Breast epithelium (tissue), 3 donors: ENCODE data around the gene KRTAP13-4. TPM values are rescaled to one million over a fixed set of nuclear protein-coding genes. Genes with fewer than 3 reads are reported as not detected.

Source experiments
- total RNA-seq, 3 donors: library from RNA; depleted of rRNA; stranded (reverse); fragments of >200 nt; gene quantifications; one replicate each; pipeline ENCODE4 v1.1.0, GENCODE V29; 2016

Gene KRTAP13-4
- total RNA-seq, 3 donors from 2014 or later = not detected

Other genes starting within 250 kb of the KRTAP13-4 start
- gene CLDN8, start 214.1 kb upstream of the KRTAP13-4 start, total RNA-seq = 100 to 1,000 TPM in 1 of 3 donors, 10 to 100 TPM in 1, under 1 TPM in 1; 0.16 to 213 (median 39.7) TPM
- not detected for gene KRTAP24-1, start 147.3 kb upstream of the KRTAP13-4 start, total RNA-seq
- gene KRTAP25-1, start 140.7 kb upstream of the KRTAP13-4 start, total RNA-seq = not detected
- gene KRTAP26-1, start 109.9 kb upstream of the KRTAP13-4 start, total RNA-seq = not detected
- not detected for gene KRTAP27-1, start 92.5 kb upstream of the KRTAP13-4 start, total RNA-seq
- not detected for gene KRTAP23-1, start 81.6 kb upstream of the KRTAP13-4 start, total RNA-seq
- not detected for gene KRTAP13-2, start 57.9 kb upstream of the KRTAP13-4 start, total RNA-seq
- not detected for gene KRTAP13-1, start 34.2 kb upstream of the KRTAP13-4 start, total RNA-seq
- not detected for gene KRTAP13-3, start 4.3 kb upstream of the KRTAP13-4 start, total RNA-seq
- gene KRTAP15-1, start 10.1 kb downstream of the KRTAP13-4 start, total RNA-seq = not detected
- not detected for gene KRTAP19-1, start 50.1 kb downstream of the KRTAP13-4 start, total RNA-seq
- gene KRTAP19-2, start 57.2 kb downstream of the KRTAP13-4 start, total RNA-seq = not detected
- gene KRTAP19-3, start 61.8 kb downstream of the KRTAP13-4 start, total RNA-seq = not detected
- not detected for gene KRTAP19-4, start 66.9 kb downstream of the KRTAP13-4 start, total RNA-seq
- not detected for gene KRTAP19-5, start 71.9 kb downstream of the KRTAP13-4 start, total RNA-seq
- gene KRTAP19-6, start 111.6 kb downstream of the KRTAP13-4 start, total RNA-seq = not detected
- not detected for gene KRTAP19-7, start 131.1 kb downstream of the KRTAP13-4 start, total RNA-seq
- gene KRTAP22-2, start 160.2 kb downstream of the KRTAP13-4 start, total RNA-seq = not detected
- not detected for gene KRTAP6-3, start 162.2 kb downstream of the KRTAP13-4 start, total RNA-seq
- gene KRTAP6-2, start 168.7 kb downstream of the KRTAP13-4 start, total RNA-seq = not detected
- gene KRTAP22-1, start 170.9 kb downstream of the KRTAP13-4 start, total RNA-seq = not detected
- gene KRTAP6-1, start 183.7 kb downstream of the KRTAP13-4 start, total RNA-seq = not detected
- gene KRTAP20-1, start 186.2 kb downstream of the KRTAP13-4 start, total RNA-seq = not detected
- gene KRTAP20-4, start 190.4 kb downstream of the KRTAP13-4 start, total RNA-seq = not detected
- not detected for gene KRTAP20-2, start 205.0 kb downstream of the KRTAP13-4 start, total RNA-seq
- gene KRTAP20-3, start 212.6 kb downstream of the KRTAP13-4 start, total RNA-seq = not detected